ENCODE results near the gene ZNF107. TPM values are rescaled to one million over a fixed set of nuclear protein-coding genes. Genes with fewer than 3 reads are reported as not detected.

Gene ZNF107
- total and polyA plus RNA-seq, 2 donors (not counting 1 experiment from before 2014, with no cell fraction given) = 1.6 to 1.7 TPM

DNA sequence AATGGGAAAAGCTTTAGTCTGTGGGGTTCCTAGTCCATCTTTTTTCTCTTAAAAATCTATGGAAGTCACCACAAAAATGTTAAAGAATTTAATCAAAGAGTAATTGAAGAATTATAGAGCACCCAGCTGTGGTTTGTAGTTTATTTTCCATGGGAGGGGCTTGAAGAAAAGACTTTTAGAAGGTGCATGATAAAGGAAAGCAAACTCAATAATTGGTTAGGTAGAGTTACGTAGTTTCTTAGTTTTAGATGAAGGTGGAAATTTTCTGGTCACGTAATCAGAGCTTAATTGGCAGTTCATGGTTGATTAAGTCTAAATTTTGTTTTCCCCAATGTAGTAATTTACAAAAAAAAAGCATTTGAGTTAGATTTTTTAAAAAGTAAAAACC, 724 bp downstream of the ZNF107 start:
- no peaks in the 10 kb centered on the region for H4K20me1 ChIP-seq (ENCODE audit: control insufficient read depth, extremely low read depth, insufficient read depth, low read length)
- TF ChIP-seq CTCF (conservative IDR thresholded peaks at IDR 0.05 in 1 of 2, IDR thresholded peaks at IDR 0.05 in 1 of 2; ENCODE audit: low read depth in 1 of 2, low read length in 2 of 2) (no peak), EZH2 (IDR thresholded peaks at IDR 0.05; ENCODE audit: low read length, missing control alignments) (no peak)
- peak overlapping the region; percentile 87 for H3K27ac ChIP-seq (ENCODE audit: insufficient read depth, low read length)
- peak overlapping the region; percentile 99 for H2AFZ ChIP-seq (ENCODE audit: low read length)
- H3K4me3 ChIP-seq (replicated peaks in 1 of 4; ENCODE audit: control extremely low read depth in 1 of 4, insufficient read depth in 1 of 4, low read depth in 3 of 4, low read length in 4 of 4) = peak overlapping the region; percentile 86 to 95 (median 88)
- peaks cover 22% of the 10 kb centered on the region for H3K79me2 ChIP-seq (ENCODE audit: control insufficient read depth, insufficient read depth, low read length)
- H3K36me3 ChIP-seq (ENCODE audit: control insufficient read depth, insufficient read depth, low read length) = no peaks in the 10 kb centered on the region
- peak overlapping the region; percentile 21 for H3K4me2 ChIP-seq (ENCODE audit: extremely low read depth, insufficient read depth, low read length)
- peak overlapping the region; percentile 85 for H3K9ac ChIP-seq (ENCODE audit: insufficient read depth, low read length)
- no peaks in the 10 kb centered on the region for H3K27me3 ChIP-seq (ENCODE audit: control insufficient read depth, insufficient read depth, low read length)
- DNase-seq (ENCODE audit: low read depth in 2 of 2) = no peak
- H3K4me1 ChIP-seq (ENCODE audit: control insufficient read depth, extremely low read depth, insufficient read depth, low read length) = no peaks in the 10 kb centered on the region
- no peaks in the 10 kb centered on the region for H3K9me3 ChIP-seq (ENCODE audit: control insufficient read depth, insufficient read depth, low read depth, low read length)

GRCh38 chr7:64667311-64667710, 1.4 kb downstream of the ZNF107 start:
- no peaks in the 10 kb centered on the region for H3K27me3 ChIP-seq (ENCODE audit: control insufficient read depth, insufficient read depth, low read length)
- TF ChIP-seq EZH2 (IDR thresholded peaks at IDR 0.05; ENCODE audit: low read length, missing control alignments) = no peak
- no peak for TF ChIP-seq CTCF (conservative IDR thresholded peaks at IDR 0.05 in 1 of 2, IDR thresholded peaks at IDR 0.05 in 1 of 2; ENCODE audit: low read depth in 1 of 2, low read length in 2 of 2)
- no peak overlapping the region for H3K27ac ChIP-seq (ENCODE audit: insufficient read depth, low read length)
- no peaks in the 10 kb centered on the region for H4K20me1 ChIP-seq (ENCODE audit: control insufficient read depth, extremely low read depth, insufficient read depth, low read length)
- no peak overlapping the region for H2AFZ ChIP-seq (ENCODE audit: low read length)
- H3K9me3 ChIP-seq (ENCODE audit: control insufficient read depth, insufficient read depth, low read depth, low read length) = no peaks in the 10 kb centered on the region
- H3K4me2 ChIP-seq (ENCODE audit: extremely low read depth, insufficient read depth, low read length) = peak overlapping the region; percentile 21
- no peaks in the 10 kb centered on the region for H3K36me3 ChIP-seq (ENCODE audit: control insufficient read depth, insufficient read depth, low read length)
- no peak for DNase-seq (ENCODE audit: low read depth in 2 of 2)
- no peak overlapping the region for H3K9ac ChIP-seq (ENCODE audit: insufficient read depth, low read length)
- H3K4me1 ChIP-seq (ENCODE audit: control insufficient read depth, extremely low read depth, insufficient read depth, low read length) = no peaks in the 10 kb centered on the region
- H3K4me3 ChIP-seq (replicated peaks in 1 of 4; ENCODE audit: control extremely low read depth in 1 of 4, insufficient read depth in 1 of 4, low read depth in 3 of 4, low read length in 4 of 4) = peak overlapping the region in 3 of 4 experiments; percentile 5 to 95 (median 87)
- H3K79me2 ChIP-seq (ENCODE audit: control insufficient read depth, insufficient read depth, low read length) = peaks cover 22% of the 10 kb centered on the region

GRCh38 chr7:64672414-64672813, 6.5 kb downstream of the ZNF107 start:
- Histone ChIP-seq H3K9me3 (ENCODE audit: control insufficient read depth, insufficient read depth, low read depth, low read length) (no peaks in the 10 kb centered on the region), H3K36me3 (ENCODE audit: control insufficient read depth, insufficient read depth, low read length) (no peaks in the 10 kb centered on the region), H3K79me2 (ENCODE audit: control insufficient read depth, insufficient read depth, low read length) (peaks cover 33% of the 10 kb centered on the region), H3K27ac (ENCODE audit: insufficient read depth, low read length) (no peak overlapping the region), H3K4me1 (ENCODE audit: control insufficient read depth, extremely low read depth, insufficient read depth, low read length) (no peaks in the 10 kb centered on the region), H3K9ac (ENCODE audit: insufficient read depth, low read length) (no peak overlapping the region), H3K4me2 (ENCODE audit: extremely low read depth, insufficient read depth, low read length) (no peak overlapping the region), H3K27me3 (ENCODE audit: control insufficient read depth, insufficient read depth, low read length) (no peaks in the 10 kb centered on the region), H3K4me3 (replicated peaks in 1 of 4; ENCODE audit: control extremely low read depth in 1 of 4, insufficient read depth in 1 of 4, low read depth in 3 of 4, low read length in 4 of 4) (no peak overlapping the region), H4K20me1 (ENCODE audit: control insufficient read depth, extremely low read depth, insufficient read depth, low read length) (no peaks in the 10 kb centered on the region), H2AFZ (ENCODE audit: low read length) (no peak overlapping the region)
- TF ChIP-seq EZH2 (IDR thresholded peaks at IDR 0.05; ENCODE audit: low read length, missing control alignments) (no peak), CTCF (conservative IDR thresholded peaks at IDR 0.05 in 1 of 2, IDR thresholded peaks at IDR 0.05 in 1 of 2; ENCODE audit: low read depth in 1 of 2, low read length in 2 of 2) (no peak)
- no peak for DNase-seq (ENCODE audit: low read depth in 2 of 2)
